DMS153 treated with DMSO at 0.1 percent for 48 hours (cell line): ENCODE measurements around the gene TPD52L2.
"Not testable (repeated sequence)": the region's sequence is repeated elsewhere in the genome, so short reads cannot be mapped to it uniquely, and the experiment has no call there.

Source experiments
- DNase-seq: peaks from one replicate; lab custom pipeline; 2025; ENCODE audit not compliant: unreplicated experiment; lab: John Stamatoyannopoulos, UW

The TPD52L2 gene

DNA sequence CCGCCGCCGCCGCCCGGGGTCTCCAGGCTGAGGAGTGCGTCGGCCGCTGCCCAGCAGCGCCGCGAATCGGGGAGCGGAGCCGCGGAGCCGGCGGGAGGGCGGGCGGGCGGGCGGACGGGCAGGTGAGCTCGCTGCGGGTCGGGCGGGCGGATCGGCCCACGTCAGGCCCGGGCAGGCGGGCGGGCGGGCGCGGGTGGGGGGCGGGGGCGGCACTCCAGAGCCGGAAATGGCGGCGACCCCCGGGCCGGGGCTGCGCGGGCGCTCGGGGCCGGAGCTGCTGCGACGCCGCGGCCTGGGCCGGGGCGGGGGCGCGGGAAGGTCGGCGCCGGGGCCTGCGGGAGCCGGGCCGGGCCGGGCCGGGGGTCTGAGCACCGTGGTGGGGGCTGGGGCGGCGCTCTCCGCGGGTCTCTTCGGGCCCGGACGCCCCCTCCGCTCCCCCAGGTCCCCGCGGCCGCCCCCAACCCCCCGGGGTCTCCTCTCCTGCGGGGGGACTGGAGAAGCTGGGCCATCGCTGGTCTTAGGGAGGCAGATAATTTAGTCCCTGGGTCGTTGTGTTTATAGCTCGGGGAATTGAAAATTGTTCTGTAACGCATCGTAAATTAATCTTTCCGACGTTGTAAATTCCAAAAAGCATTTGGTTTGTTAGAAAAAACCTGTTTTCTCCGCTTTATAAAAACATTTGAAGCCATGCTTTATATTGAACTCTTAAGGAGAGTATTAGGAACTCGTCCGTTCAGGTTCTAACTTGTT lies 30.3 kb downstream of the TPD52L2 start:
- DNase-seq = no peak

DNA sequence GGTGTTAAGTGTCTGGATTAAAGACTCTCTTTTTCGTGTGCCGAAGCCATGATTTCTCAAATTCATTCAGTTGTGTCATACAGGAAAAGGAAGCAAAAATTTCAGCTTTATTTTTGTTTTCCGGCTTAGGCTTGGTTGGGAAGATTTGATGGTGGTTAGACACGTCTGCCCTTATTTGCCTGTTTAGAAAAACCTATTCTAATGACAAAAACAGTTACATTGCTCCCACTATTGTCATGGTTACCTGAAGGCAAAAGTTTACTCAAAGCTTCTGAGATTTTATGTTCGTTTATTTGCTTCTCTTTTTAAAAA lies 30.8 kb downstream of the TPD52L2 start:
- DNase-seq = no peak

DNA sequence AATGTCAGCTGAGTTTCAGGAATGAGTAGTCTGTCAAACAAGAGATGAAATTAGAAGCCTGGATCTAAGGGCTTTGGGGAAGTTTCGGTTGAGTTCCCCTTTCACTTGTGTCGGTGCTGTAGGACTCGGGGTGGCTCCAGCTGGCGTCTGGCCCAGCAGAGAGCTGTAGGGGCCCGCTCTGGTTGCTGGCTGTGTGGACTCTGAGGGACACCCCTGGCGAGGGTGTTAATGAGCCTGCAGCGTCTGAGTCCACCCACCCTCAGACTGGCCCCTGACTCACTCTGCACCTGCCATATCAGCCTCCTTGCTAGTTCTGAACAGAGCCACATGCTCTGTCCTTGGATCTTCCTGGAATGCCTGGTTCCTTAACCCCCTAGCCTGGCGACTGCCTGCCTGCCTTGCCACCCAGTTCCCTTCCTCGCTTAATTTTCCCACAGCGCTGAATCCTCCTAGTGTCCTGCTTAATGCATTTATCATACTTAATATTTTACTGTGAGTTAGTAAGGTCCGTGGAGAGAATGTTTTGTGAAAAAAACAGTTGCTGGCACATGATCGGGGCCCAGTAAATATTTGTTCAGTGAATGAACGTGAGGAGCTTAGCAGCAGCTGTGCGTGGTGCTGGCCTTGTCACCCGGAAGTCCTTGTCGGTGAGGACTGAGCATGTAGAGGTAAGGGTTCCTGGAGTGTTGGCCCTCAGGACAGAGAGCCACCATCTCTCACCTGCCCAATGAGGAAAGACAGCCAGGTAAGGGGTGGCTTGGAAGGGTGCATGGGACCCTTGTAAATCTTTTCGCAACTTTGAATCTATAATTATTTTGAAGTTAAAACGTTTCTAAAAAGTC lies 31.4 kb downstream of the TPD52L2 start:
- DNase-seq = peak; percentile 32

DNA sequence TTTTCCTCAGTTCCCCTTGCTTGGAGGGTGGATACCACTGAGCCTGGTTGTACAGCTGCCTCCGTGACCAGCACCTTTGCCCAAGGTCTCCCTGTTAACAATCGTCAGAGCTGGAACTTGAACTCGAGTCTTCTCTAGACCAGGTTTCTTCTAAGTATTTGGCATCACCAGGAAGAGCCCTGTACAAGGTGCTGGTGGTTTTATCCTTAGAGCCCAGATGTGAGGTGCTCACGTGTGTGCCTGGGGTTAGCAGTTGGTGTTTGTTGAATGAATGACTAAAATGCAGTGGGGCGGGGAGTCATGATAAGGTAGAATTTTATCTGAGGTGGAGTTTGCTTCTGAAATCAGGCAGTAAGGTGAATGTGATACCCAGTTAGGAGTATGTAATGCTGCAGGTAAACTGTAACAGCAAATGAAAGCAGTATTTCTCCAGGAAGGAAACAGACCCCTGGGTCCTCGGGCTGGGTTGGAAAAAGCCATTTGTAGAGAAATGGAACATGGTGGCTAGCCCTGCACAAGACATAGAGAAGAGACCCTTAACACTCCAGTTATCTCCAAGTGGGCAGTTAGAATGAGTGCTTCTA lies 33.0 kb downstream of the TPD52L2 start:
- no peak for DNase-seq

DNA sequence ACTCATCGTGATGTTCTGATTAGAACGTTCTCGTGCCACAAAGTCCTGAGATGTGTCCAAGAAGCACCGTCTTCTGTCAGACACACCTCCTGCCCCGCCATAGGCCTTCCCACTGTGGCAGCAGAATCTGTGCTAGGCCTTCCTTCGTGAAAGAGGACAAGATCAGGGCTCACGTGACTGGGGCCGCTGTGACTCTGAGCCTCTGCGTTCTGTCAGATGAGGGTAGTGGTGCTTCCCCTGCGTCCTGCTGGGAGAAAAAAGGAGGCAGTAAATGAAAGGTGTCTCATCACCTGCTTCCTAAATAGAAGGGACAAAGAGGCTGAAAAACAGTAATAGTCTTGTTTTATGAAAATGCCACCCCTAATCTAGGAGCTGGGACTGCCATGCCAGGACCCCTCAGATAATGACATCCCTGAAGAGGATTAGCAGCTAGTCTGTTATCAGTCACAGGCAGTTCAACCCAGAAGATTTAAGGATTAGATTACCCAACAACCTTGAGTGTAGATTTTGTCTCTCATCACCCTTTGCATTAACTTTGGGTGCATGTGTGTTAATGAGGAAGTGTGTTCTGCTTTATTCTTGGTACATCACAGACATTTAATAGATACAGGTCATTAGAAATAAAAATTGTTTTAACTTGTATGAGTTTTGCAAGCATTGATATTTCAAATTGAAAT lies 34.0 kb downstream of the TPD52L2 start:
- DNase-seq = no peak

DNA sequence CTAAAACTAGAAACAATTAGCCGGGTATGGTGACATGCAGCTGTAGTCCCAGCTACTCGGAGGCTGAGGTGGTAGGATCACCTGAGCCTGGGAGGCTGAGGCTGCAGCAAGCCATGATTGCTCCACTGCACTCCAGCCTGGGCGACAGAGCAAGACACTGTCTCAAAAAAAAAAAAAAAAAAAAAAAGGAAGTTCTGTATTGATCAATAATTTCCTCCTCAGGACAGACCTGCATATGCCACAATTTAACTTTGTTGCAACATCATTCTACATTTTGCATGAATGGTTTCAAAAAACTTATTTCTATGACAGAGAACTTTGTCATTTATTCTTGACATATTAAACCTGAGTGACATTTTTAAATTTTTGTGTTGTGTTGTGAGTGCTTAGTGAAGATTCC lies 35.3 kb downstream of the TPD52L2 start:
- no peak for DNase-seq

DNA sequence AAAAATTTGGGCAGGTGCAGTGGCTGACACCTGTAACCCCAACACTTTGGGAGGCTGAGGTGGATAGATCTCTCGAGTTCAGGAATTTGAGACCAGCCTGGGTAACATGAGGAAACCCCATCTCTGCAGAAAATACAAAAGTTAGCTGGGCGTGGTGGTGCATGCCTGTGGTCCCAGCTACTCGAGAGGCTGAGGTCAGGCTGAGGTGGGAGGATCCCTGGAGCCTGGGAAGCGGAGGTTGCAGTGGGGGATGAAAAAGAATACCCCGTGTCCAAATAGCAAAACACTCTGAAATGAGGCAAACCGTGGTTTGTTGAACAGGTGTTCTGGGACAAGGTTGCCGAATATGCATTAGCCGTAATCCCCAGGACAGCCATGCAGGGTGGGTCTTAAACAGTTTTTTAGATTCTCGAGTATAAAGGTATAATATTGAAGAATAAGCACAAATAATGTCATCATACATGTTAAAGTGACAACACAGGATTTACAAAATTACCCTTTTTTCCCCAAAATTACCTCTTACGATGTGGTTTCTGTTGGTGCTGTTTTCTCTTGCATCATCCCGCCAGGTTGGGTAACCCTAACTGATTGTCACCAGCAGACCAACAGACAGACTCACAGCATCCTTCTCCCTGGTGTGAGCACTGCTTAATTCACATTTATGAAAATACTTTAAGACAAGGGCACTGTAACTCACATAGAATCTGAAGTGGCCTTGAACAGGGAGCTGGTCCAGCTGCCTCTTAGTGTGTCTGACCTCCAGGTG lies 38.9 kb downstream of the TPD52L2 start:
- DNase-seq = no peak

DNA sequence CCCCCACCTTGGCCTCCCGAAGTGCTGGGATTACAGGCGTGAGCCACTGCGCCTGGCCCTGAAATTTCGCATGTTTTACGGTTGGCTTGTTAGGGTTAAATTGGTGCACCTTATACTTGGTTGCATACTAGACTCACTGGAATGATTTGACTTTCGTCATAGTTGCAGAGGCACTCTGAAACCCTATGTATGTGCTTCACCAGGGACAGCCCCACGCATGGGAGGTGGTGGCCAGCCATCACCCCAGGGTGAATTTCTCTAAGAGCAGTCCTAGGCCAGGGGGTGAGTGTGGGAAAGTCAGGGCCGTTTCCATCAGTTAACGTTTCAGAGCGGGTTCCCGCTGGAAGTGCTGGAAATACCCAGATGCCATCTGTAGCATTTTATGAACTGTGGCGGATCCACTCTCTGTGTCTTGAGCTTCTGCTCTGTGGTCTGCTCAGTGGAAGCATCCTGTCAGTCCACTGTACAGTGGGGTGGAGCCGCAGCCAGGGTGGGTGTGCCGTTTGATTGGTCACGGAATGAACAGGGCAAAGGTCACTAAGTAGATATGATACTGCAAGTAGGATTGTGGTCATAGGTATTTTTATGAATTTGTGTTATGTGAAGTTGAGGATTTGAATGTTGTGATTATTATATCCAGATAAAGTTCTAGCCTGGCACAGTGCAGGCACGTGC lies 43.1 kb downstream of the TPD52L2 start:
- DNase-seq = no peak

DNA sequence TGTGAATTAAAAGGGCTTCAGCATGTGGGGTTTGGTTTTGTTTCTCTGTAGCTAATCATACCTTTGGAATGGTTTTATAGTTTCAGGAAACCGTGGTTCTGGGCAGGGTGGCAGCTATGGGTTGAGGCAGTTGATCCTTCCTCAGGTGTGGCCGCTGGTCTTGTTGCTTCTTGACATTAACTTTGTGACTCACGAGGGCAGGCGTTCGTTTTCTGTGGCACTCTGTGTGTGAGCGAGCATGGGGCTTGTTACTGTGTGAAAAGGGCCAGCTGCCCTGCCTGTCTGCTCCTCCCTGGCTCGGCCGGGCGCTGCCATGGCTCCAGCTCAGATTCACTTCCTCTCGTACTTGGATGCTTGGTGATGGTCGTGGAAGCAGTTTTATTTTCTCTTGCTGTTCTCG lies 46.1 kb downstream of the TPD52L2 start:
- DNase-seq = no peak

DNA sequence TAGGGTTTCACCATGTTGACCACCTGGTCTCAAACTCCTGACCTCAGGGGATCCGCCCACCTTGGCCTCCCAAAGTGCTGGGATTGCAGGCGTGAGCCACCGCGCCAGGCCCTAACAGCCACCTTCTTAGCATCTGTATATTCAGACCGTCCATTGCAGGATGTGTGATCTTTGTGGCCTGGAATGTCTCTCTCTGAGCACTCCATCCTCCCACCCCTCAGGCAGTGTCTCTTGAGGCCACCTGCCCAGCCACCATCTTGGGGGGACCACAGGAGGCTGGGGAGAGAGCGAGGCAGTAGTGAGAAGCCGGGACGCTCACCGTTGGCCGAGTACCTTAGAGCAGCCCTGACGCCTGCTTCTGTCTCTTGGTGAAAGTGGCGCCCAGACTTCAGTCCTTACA lies 48.7 kb downstream of the TPD52L2 start:
- DNase-seq = no peak

DNA sequence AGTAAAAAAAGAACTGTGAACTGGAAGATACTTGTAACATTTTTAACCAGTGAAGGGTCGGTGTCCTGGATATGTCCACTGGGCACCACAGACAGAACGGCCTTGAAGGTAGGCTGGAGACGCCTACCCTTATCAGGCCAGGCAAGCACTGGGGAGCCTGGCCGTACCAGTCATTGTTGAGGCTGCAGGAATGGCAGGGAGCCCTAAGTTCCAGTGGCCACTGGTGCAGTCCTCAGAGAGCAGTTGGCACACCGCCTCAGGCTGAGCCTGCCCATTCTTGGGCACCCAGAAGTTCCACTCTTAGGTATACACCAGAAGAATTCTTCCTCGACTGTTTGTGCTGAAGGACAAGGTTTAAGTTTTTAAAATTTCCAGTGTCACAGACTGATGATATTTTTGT lies 50.4 kb downstream of the TPD52L2 start:
- no peak for DNase-seq

DNA sequence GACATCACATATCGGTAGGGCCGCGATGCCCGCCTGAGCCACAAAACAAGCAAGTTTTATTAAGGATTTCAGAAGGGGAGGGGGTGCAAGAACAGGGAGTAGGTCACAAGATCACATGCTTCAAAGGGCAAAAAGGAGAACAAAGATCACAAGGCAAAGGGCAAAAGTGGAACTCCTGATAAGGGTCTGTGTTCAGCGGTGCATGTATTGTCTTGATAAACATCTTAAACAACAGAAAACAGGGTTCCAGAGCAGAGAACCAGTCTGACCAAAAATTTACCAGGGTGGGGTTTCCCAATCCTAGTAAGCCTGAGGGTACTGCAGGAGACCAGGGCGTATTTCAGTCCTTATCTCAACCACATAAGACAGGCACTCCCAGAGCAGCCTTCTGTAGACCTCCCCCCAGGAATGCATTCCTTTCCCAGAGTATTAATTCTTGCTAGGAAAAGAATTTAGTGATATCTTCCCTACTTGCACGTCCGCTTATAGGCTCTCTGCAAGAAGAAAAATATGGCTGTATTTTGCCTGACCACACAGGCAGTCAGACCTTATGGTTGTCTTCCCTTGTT lies 51.4 kb downstream of the TPD52L2 start:
- DNase-seq = not testable (repeated sequence)

DNA sequence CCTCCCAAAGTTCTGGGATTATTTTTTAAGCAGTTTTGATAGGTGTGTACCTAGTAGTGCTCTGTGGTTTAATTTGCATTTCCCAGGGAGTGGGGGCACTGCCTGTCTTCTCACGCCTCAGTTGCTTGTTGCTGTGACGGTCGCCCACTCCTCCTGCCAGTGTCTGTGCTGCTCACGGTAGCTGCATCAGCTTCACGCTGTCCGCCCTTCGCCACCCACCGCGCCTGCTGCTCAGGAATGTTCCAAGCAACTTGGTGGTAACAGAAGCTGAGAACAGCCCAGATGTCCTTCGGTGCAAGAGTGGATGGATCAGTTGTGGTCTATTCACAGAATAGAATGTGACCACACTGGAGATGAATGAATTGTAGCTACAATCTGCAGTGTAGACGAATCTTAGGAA lies 52.7 kb downstream of the TPD52L2 start:
- no peak for DNase-seq

DNA sequence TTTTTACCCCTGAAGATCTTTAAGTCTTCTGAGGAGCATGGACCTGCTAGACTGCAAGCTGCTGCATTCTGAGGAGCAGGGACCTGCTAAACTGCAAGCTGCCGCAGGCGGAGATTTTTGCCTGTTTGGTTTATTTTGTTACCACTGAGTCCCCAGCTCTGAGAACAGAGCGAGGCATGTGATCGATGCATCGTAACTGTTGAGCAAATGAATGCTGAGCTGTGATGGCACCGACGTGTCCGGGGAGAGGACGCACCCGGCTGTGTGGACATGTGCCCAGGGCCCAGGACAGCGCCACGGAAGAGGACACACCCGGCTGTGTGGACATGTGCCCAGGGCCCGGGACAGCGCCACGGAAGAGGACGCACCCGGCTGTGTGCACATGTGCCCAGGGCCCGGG lies 54.1 kb downstream of the TPD52L2 start:
- DNase-seq = no peak

DNA sequence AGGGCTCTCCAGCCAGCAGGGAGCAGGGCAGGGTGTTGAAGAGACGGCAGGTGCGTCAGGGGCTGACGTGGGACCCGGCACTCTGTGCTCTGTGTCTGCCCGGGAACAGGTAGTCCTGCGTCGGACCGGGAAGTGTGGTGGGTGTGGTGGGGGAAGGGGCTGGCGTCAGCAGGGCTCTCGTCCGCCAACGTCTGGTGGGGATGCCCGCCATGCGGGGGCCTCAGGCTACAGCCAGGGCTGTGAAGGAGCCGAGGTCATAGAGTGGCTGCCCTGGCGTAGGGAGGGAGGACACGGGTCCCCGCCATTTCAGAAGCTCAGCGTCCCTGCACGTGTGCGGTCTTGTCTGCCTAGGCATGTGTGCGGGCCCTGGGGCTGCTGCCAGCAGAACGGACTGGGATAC lies 55.2 kb downstream of the TPD52L2 start:
- no peak for DNase-seq

DNA sequence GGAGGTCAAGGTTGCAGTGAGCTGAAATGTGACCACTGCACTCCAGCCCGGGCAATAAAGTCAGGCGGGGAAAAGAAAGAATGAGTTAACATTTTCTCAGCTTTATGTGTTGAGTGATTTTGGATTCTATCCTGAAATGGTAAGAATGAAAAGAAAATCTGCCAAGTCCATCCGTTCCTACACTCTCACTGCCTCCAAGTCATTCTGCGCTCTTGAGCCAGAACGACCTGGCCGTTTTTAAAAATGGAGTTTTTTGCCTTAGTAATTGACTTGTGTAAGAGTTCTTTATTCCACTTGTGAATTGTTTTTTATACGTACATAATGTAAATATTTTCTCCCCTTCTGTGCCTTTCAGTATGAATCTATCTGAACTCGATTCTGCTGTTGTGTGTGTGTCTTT lies 58.6 kb downstream of the TPD52L2 start:
- DNase-seq = no peak

DNA sequence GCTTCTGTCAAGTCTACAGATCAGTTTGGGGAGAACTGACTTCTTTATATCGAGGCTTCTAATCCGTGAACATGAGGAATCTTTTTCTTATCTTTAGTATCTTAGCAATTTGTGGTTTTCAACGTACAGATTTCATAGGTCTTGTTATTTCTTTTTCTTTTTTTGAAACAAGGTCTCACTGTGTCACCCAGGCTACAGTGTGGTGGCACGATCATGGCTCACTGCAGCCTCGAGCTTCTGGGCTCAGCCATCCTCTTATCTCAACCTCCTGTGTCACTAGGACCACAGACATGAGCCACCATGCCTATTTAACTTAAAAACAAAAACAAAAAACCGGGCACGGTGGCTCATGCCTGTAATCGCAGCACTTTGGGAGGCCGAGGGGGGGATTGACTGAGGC lies 59.2 kb downstream of the TPD52L2 start:
- DNase-seq = no peak

DNA sequence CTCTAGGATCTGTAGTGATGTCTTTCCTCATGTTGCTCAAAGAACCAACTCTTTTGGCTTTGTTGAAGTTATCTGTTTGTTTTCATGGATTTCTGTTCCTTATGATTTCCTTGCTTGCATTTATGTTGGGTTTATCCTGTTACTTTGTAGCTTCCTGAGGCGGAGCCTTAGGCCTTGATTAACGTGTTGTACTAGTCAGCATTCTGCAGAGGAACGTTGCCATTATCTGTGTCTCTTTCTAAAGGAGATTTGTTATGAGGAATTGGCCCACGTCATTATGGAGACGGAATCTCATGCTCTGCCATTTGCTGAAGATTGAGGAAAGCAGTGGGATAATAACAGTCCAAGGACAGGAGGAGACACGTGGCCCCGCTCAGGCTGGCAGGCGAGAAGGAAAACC lies 61.2 kb downstream of the TPD52L2 start:
- DNase-seq = no peak

DNA sequence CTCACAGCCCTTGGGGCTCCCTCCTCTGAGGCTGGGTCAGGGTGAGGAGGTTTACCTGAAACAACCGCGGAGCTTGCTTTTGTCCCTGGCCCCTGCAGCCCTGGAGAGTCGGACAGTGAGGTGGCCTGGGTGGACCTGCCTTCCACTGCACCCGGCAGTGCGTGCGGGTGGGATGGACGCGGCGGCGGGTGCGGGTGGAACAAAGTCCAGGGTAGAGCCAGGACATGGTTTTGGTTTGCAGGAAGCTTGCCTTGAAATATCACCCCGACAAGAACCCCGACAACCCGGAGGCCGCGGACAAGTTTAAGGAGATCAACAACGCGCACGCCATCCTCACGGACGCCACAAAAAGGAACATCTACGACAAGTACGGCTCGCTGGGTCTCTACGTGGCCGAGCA lies 64.0 kb downstream of the TPD52L2 start:
- DNase-seq = no peak

DNA sequence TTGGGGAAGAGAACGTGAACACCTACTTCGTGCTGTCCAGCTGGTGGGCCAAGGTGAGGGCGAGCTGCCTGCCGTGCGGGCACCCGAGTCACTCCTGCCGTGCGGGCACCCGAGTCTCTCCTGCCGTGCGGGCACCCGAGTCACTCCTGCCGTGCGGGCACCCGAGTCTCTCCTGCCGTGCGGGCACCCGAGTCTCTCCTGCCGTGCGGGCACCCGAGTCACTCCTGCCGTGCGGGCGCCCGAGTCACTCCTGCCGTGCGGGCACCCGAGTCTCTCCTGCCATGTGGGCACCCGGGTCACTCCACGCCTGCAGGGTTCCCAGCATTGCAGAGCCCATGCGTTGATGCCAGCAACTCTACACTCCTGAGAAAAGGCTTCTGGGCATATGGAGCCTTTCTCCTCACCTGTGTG lies 64.4 kb downstream of the TPD52L2 start:
- not testable (repeated sequence) for DNase-seq
